C4-2B (cell line): Measurements from ENCODE around the gene PI16.

Source experiments
- H3K27ac ChIP-seq: fragments of 450-650 bp; 2 replicates; pipeline ENCODE4 v1.5.1; 2017
- ZFX ChIP-seq: fragments of 450-650 bp; IDR thresholded peaks from 2 replicates; pipeline ENCODE4 v1.6.1; 2017
- TF ChIP-seq, protein P1 (sequence below): fragments of 450-650 bp; conservative IDR thresholded peaks from 2 replicates; pipeline ENCODE4 v1.5.1; 2017; ENCODE audit warnings: mild to moderate bottlenecking

Gene PI16

DNA sequence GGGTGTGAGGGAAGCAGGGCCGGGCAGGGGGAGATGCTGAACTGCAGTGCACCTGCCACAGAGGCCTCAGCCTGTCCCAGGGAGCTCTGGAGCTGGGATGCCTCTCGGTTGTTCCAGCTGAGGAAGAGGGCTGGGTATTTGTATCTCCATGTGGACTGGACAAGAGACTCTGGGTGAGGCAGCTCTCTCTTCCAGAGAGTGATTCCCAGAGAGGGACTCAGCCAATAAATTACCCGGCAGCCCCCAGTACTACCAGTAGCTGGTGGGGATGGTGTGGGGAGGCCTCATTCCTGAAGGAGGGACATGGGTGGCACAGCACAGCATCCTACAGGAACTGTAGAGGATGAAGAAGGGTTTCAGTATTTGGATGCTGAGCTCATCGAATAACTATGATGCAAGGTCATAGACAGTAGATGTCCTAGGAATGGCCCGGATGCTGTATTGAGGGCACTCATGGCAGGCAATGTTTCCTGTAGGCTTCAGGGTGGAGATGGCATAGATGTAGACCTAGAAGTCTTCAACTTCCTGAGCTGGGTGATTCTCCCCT lies 52.3 kb downstream of the PI16 start:
- H3K27ac ChIP-seq, result no peak overlapping the region
- TF ChIP-seq ZFX, result no peak
- TF ChIP-seq, protein P1, sequence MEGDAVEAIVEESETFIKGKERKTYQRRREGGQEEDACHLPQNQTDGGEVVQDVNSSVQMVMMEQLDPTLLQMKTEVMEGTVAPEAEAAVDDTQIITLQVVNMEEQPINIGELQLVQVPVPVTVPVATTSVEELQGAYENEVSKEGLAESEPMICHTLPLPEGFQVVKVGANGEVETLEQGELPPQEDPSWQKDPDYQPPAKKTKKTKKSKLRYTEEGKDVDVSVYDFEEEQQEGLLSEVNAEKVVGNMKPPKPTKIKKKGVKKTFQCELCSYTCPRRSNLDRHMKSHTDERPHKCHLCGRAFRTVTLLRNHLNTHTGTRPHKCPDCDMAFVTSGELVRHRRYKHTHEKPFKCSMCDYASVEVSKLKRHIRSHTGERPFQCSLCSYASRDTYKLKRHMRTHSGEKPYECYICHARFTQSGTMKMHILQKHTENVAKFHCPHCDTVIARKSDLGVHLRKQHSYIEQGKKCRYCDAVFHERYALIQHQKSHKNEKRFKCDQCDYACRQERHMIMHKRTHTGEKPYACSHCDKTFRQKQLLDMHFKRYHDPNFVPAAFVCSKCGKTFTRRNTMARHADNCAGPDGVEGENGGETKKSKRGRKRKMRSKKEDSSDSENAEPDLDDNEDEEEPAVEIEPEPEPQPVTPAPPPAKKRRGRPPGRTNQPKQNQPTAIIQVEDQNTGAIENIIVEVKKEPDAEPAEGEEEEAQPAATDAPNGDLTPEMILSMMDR, result no peak

DNA sequence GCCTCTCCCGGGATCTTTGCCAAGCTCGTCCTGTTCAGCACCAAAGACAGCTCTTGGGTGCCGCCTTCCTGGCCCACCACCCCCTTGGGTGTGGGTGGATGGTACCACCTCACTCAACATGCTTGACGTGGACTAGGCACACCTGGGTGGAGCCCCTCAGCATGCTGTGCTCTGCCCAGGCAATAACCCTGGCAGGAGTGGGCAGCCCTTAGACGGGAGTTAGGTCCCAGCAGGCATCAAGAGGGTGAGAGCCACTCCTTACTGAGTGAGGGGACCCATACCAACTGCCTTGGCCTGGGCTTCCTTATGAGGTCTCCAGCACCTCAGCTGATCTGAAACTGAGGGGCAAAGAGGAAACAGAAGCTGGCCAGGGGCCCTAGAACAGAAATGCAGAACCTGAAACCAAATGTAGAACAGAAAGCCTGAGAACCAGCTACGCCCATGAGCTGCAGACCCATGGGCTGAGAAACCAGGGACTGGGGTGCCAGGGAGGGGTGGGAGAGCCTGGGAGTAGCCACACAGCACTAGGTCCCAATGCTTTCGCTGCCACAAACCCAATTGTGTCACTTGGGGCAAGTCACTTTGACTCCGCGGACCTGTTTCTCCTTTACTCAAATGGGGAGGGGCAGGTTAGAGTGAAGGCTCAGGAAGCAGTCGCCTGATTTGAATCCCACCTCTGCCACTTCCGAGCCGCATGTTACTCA lies 53.0 kb downstream of the PI16 start:
- H3K27ac ChIP-seq, result no peak overlapping the region

DNA sequence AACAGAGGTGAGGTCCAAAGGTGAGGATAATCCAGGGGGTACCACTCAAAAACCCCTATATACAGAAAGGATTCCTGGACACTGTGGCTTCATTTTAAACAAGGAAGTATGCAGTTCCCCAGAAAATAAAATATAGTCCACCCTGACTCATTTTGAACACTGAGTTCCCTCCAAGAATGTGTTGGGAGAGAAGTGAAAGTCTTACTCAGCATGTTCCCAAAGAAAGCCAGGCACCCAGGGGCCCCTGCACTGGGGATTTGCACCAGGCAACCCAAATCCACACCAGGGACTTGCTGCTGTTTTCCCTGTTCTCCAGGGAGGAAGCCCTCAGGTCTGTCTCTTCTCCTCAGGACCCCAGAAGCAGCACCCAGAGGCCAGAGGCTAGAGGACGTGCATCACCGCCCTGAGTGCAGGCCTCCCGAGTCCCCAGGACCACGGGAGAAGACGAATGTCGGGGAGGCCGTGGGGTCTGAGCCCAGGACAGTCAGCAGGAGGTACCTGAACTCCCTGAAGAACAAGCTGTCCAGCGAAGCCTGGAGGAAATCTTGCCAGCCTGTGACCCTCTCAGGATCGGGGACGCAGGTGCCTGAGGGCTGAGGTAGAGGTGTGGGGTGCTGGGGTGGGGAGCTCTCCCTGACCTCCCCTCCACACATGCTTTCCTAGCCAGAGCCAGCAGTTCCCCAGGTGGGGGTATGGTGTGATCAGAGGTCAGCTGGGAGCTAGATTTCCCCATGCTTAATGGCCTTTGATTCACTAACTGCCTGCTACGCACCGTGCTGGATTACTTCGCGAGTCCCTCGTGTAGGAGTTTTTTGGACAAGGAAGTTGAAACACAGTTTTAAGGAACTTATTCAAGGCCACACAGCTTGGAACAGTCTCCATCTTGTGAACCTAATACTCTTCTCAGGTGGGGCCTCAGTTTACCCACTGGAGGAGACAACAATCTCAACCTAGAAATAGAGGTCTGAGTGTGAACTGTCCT lies 54.2 kb downstream of the PI16 start:
- H3K27ac ChIP-seq, result no peak overlapping the region
- no peak for TF ChIP-seq ZFX
- TF ChIP-seq, protein P1, result no peak

More for the DNA sequence above, 53.0 kb downstream of the PI16 start:
- TF ChIP-seq ZFX, result no peak
- TF ChIP-seq, protein P1, result no peak

DNA sequence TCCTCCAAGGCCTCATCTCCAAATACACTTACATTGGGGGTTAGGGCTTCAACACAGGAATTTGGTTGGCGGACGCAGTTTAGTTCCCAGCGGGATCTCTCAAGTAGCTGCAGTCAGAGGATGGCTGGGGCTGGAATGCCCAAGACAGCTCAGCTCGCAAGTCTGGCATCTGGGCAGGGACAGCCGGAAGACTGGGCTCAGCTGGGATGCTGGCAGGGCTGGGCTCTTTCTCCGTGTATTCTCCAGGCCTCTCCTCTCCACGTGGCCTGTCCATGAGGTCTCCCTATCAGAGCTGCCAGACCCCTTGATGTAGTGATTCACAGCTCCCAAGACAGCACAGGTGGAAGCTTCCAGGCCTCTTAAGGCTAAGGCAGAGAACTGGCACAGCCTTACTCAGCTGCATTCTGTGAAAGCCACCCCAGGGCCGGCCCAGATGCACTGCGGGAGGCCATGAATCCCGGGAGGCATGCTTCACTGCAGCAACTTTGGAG lies 55.9 kb downstream of the PI16 start:
- TF ChIP-seq ZFX, result no peak
- TF ChIP-seq, protein P1, result no peak
- H3K27ac ChIP-seq, result no peak overlapping the region

DNA sequence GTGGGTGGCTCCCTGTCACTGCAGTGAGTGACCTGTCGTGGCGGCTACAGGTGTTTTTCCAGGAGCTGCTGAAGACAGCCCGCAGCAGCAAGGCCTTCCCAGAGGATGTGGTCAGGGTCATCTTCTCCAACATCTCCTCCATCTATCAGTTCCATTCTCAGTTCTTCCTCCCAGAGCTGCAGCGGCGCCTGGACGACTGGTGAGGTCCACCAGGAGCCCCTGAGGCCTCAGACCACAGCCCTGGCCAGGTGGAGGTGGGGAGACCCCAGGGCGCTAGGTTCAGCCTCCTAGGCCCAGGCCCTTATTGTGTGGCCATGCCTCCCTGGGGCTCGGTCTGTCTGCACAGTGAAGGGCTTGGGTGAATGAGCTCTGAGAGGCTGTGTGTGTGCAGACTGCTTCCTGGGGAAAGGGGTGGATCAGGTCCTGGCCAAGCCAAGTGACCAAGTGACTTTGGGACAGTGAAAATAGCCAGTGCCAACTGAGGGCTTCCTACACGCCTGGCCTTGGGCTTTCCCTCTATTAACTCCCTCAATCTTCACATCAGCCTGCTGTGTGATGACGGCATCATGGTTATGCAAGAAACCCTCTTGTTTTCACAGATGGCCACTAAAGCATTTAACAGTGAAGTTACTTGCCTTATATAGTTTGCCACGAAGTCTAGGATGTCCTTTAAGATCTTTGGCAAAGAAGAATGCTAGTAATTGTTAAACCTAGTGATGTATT lies 57.3 kb downstream of the PI16 start:
- H3K27ac ChIP-seq, result no peak overlapping the region
- TF ChIP-seq ZFX, result no peak
- TF ChIP-seq, protein P1, result no peak

DNA sequence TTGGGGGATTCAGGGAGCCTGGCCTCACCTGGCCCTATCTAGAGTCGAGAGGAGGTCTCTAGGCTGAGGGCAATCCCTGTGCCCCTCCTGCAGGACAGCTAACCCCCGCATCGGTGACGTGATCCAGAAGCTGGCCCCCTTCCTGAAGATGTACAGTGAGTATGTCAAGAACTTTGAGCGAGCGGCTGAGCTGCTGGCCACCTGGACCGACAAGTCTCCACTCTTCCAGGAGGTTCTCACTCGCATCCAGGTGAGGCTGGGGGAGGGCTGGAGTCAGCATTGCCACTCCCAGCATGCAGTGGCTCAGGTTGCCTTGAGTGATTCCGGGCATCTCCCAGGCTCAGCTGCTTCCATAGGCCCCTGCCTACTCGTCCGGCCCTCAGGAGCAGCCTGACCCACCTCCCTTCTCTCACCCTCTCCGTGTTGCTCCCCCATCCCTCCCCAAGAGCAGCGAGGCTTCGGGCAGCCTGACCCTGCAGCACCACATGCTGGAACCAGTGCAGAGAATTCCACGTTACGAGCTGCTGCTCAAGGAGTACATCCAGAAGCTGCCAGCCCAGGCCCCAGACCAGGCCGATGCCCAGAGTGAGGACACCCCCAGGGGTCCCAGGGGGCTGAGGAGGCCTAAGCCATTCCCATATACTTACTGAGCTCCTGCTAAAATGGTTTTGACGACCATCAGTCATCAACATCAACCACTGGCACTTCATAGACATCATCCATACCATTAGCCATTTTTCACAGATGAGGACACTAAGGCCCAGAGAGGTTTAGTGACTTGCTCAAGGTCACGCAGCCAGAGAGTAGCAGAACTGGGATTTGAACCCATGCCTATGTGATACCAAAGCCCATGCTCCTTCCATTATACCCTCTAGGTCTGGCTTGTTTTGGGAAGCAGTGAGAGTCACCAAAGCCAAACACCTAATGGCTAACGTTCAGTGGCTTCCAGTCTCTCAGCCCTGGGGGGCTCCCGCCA lies 59.3 kb downstream of the PI16 start:
- TF ChIP-seq ZFX, result no peak
- TF ChIP-seq, protein P1, result no peak
- H3K27ac ChIP-seq, result no peak overlapping the region
